Astrocyte (in vitro differentiated cells and primary cell): ENCODE data around the gene IL1RAP. TPM values are rescaled to one million over a fixed set of nuclear protein-coding genes. Genes with fewer than 3 reads are reported as not detected.

ENCODE experiments used
- DNase-seq: peaks from one replicate; pipeline ENCODE4 v3.0.0-alpha.2; 2010; ENCODE audit warnings: low read depth
- FAIRE-seq: peaks from 2 replicates; lab custom pipeline; 2011; peaks lifted over from hg19 to GRCh38; lab: Jason Lieb, UNC
- H2AFZ ChIP-seq: 2 replicates; pipeline ENCODE4 v1.6.0; 2012; ENCODE audit warnings: low read depth, low read length, inconsistent platforms
- H3K27ac ChIP-seq: 2 replicates; pipeline ENCODE4 v1.5.1; 2011; ENCODE audit warnings: low read depth, low read length, inconsistent platforms
- H3K27me3 ChIP-seq: 2 replicates; pipeline ENCODE4 v1.6.0; 2011; ENCODE audit warnings: low read length, inconsistent platforms; ENCODE audit not compliant: insufficient read depth
- H3K36me3 ChIP-seq: 2 replicates; pipeline ENCODE4 v1.5.1; 2011; ENCODE audit warnings: low read length, inconsistent platforms; ENCODE audit not compliant: insufficient read depth
- H3K4me1 ChIP-seq: 2 replicates; pipeline ENCODE4 v1.5.1; 2011; ENCODE audit warnings: low read length, inconsistent platforms; ENCODE audit not compliant: insufficient read depth
- H3K4me2 ChIP-seq: 2 replicates; pipeline ENCODE4 v1.6.0; 2012; ENCODE audit warnings: low read length, inconsistent platforms
- H3K4me3 ChIP-seq: 2 replicates; pipeline ENCODE4 v1.5.1; 2011; ENCODE audit warnings: low read depth, mild to moderate bottlenecking, low read length, inconsistent platforms; ENCODE audit not compliant: insufficient read depth
- H3K79me2 ChIP-seq: 2 replicates; pipeline ENCODE4 v1.6.0; 2012; ENCODE audit warnings: mild to moderate bottlenecking, low read length, inconsistent platforms; ENCODE audit not compliant: insufficient read depth
- H3K9ac ChIP-seq: 2 replicates; pipeline ENCODE4 v1.6.0; 2012; ENCODE audit warnings: mild to moderate bottlenecking, low read length, inconsistent platforms
- H3K9me3 ChIP-seq: 2 replicates; pipeline ENCODE4 v1.5.1; 2012; ENCODE audit warnings: low read depth, mild to moderate bottlenecking, low read length, inconsistent platforms; ENCODE audit not compliant: insufficient read depth
- H4K20me1 ChIP-seq: 2 replicates; pipeline ENCODE4 v1.6.0; 2012; ENCODE audit warnings: low read length, inconsistent platforms; ENCODE audit not compliant: insufficient read depth
- H3K27ac Mint-ChIP-seq: one replicate; pipeline ENCODE4 v1.8.0; 2021; ENCODE audit warnings: mild to moderate bottlenecking, mixed read lengths; ENCODE audit not compliant: unreplicated experiment
- H3K27me3 Mint-ChIP-seq: one replicate; pipeline ENCODE4 v1.8.0; 2021; ENCODE audit warnings: low read depth, mixed read lengths; ENCODE audit not compliant: unreplicated experiment
- H3K36me3 Mint-ChIP-seq: one replicate; pipeline ENCODE4 v1.8.0; 2021; ENCODE audit warnings: low read depth, mixed read lengths; ENCODE audit not compliant: unreplicated experiment
- H3K4me1 Mint-ChIP-seq: one replicate; pipeline ENCODE4 v1.8.0; 2021; ENCODE audit warnings: low read depth, mixed read lengths; ENCODE audit not compliant: unreplicated experiment
- H3K4me3 Mint-ChIP-seq: one replicate; pipeline ENCODE4 v1.8.0; 2021; ENCODE audit warnings: mild to moderate bottlenecking, moderate library complexity, mixed read lengths; ENCODE audit not compliant: unreplicated experiment
- H3K9me3 Mint-ChIP-seq: one replicate; pipeline ENCODE4 v1.8.0; 2021; ENCODE audit warnings: mild to moderate bottlenecking, mixed read lengths; ENCODE audit not compliant: unreplicated experiment
- CTCF ChIP-seq: IDR thresholded peaks from 2 replicates; pipeline ENCODE4 v1.5.1; 2011; ENCODE audit warnings: low read depth, mild to moderate bottlenecking, inconsistent platforms, low read length, moderate library complexity; ENCODE audit not compliant: insufficient read depth
- EZH2 ChIP-seq: IDR thresholded peaks from 2 replicates; pipeline ENCODE4 v1.6.1; 2012; ENCODE audit warnings: mild to moderate bottlenecking, low read length, inconsistent platforms; ENCODE audit not compliant: insufficient read depth
- total RNA-seq: library from RNA; stranded (reverse); gene quantifications from 2 replicates; pipeline ENCODE4 v1.2.1, GENCODE V29; 2021

IL1RAP gene
- total RNA-seq, 1 donor from 2014 or later: 19.4 TPM

- H3K79me2 ChIP-seq: no peaks in the 10 kb centered on the region
- no peak overlapping the region for H3K4me3 Mint-ChIP-seq
- H3K27me3 ChIP-seq: no peaks in the 10 kb centered on the region
- no peak overlapping the region for H3K9ac ChIP-seq
- H3K36me3 Mint-ChIP-seq: peaks cover 14% of the 10 kb centered on the region
- no peak overlapping the region for H3K4me2 ChIP-seq
- peaks cover 1% of the 10 kb centered on the region for H3K9me3 Mint-ChIP-seq
- FAIRE-seq (no peak), DNase-seq (no peak)
- no peak overlapping the region for H3K27ac ChIP-seq
- H3K27me3 Mint-ChIP-seq: no peaks in the 10 kb centered on the region
- no peak for TF ChIP-seq EZH2
- TF ChIP-seq CTCF: no peak
- no peaks in the 10 kb centered on the region for H4K20me1 ChIP-seq
- no peak overlapping the region for H3K27ac Mint-ChIP-seq
- H3K9me3 ChIP-seq: no peaks in the 10 kb centered on the region
- H2AFZ ChIP-seq: no peak overlapping the region
- H3K4me3 ChIP-seq: no peak overlapping the region
- H3K4me1 ChIP-seq: no peaks in the 10 kb centered on the region
- no peaks in the 10 kb centered on the region for H3K4me1 Mint-ChIP-seq
- H3K36me3 ChIP-seq: no peaks in the 10 kb centered on the region
Observed at GRCh38 chr3:190605385-190605784, 91.5 kb downstream of the IL1RAP start.

GRCh38 chr3:190606596-190606995, 92.7 kb downstream of the IL1RAP start:
- no peak for TF ChIP-seq CTCF
- no peak for TF ChIP-seq EZH2
- no peaks in the 10 kb centered on the region for H3K36me3 ChIP-seq
- H3K4me3 ChIP-seq: no peak overlapping the region
- no peaks in the 10 kb centered on the region for H3K27me3 ChIP-seq
- FAIRE-seq: no peak
- no peak overlapping the region for H3K4me3 Mint-ChIP-seq
- H3K79me2 ChIP-seq: no peaks in the 10 kb centered on the region
- no peaks in the 10 kb centered on the region for H3K4me1 Mint-ChIP-seq
- no peak overlapping the region for H3K4me2 ChIP-seq
- no peak overlapping the region for H3K9ac ChIP-seq
- H3K36me3 Mint-ChIP-seq: peaks cover 14% of the 10 kb centered on the region
- peaks cover 1% of the 10 kb centered on the region for H3K9me3 Mint-ChIP-seq
- DNase-seq: no peak
- H4K20me1 ChIP-seq: no peaks in the 10 kb centered on the region
- no peak overlapping the region for H2AFZ ChIP-seq
- H3K27ac ChIP-seq: no peak overlapping the region
- H3K27me3 Mint-ChIP-seq: no peaks in the 10 kb centered on the region
- no peaks in the 10 kb centered on the region for H3K4me1 ChIP-seq
- no peaks in the 10 kb centered on the region for H3K9me3 ChIP-seq
- H3K27ac Mint-ChIP-seq: no peak overlapping the region

- TF ChIP-seq EZH2: no peak
- no peak for TF ChIP-seq CTCF
- no peak overlapping the region for H3K27ac ChIP-seq
- H3K27me3 ChIP-seq: no peaks in the 10 kb centered on the region
- Mint-ChIP-seq H3K36me3 (peaks cover 14% of the 10 kb centered on the region), H3K4me3 (no peak overlapping the region), H3K27ac (no peak overlapping the region), H3K9me3 (peaks cover 1% of the 10 kb centered on the region), H3K27me3 (no peaks in the 10 kb centered on the region), H3K4me1 (no peaks in the 10 kb centered on the region)
- no peaks in the 10 kb centered on the region for H3K79me2 ChIP-seq
- no peaks in the 10 kb centered on the region for H3K4me1 ChIP-seq
- H2AFZ ChIP-seq: no peak overlapping the region
- H3K36me3 ChIP-seq: no peaks in the 10 kb centered on the region
- no peaks in the 10 kb centered on the region for H4K20me1 ChIP-seq
- no peak overlapping the region for H3K4me2 ChIP-seq
- H3K9ac ChIP-seq: no peak overlapping the region
- no peak overlapping the region for H3K4me3 ChIP-seq
- DNase-seq (no peak), FAIRE-seq (no peak)
- no peaks in the 10 kb centered on the region for H3K9me3 ChIP-seq
Observed at GRCh38 chr3:190607021-190607420, 93.1 kb downstream of the IL1RAP start.
